HG03469 (cell line): Measurements from ENCODE around the gene TBXAS1.

ENCODE experiments used
- ATAC-seq: cut with Tn5 transposase; IDR thresholded peaks from one replicate; pipeline ENCODE4 v1.9.1; 2021; ENCODE audit warnings: mild to moderate bottlenecking, moderate library complexity, moderate number of reproducible peaks; ENCODE audit not compliant: unreplicated experiment

TBXAS1 gene

GRCh38 chr7:140061607-140061930 is 232.5 kb downstream of the TBXAS1 start:
- ATAC-seq = no peak

GRCh38 chr7:140062118-140062527 is 233.1 kb downstream of the TBXAS1 start:
- ATAC-seq = peak; percentile 3

GRCh38 chr7:140062528-140063299 is 233.7 kb downstream of the TBXAS1 start, which contains the start of gene PARP12:
PARP12 (minus strand) TSS chr7:140062951; CDS start chr7:140062847, 104 bp downstream.
- ATAC-seq = peak; percentile 86

- no peak for ATAC-seq
Measured at GRCh38 chr7:140067052-140067451, 238.0 kb downstream of the TBXAS1 start.

- no peak for ATAC-seq
Measured at GRCh38 chr7:140068033-140068432, 239.0 kb downstream of the TBXAS1 start.

- no peak for ATAC-seq
Measured at GRCh38 chr7:140069298-140069949, 240.4 kb downstream of the TBXAS1 start.
